GM21528 (cell line): ENCODE measurements around the gene KLHL2.

ENCODE experiments used
- ATAC-seq: cut with Tn5 transposase; IDR thresholded peaks from one replicate; pipeline ENCODE4 v1.9.1; 2021; ENCODE audit warnings: mild to moderate bottlenecking, moderate library complexity; ENCODE audit not compliant: unreplicated experiment, low FRiP score

KLHL2 gene

GRCh38 chr4:165355900-165356300, 148.5 kb downstream of the KLHL2 start:
- no peak for ATAC-seq

GRCh38 chr4:165359506-165359905, 152.1 kb downstream of the KLHL2 start:
- ATAC-seq: no peak

- ATAC-seq: no peak
Observed at GRCh38 chr4:165360041-165360695, 152.8 kb downstream of the KLHL2 start.

GRCh38 chr4:165360985-165361670, 153.8 kb downstream of the KLHL2 start:
- no peak for ATAC-seq

GRCh38 chr4:165361810-165362209, 154.4 kb downstream of the KLHL2 start:
- no peak for ATAC-seq

GRCh38 chr4:165364452-165365080, 157.2 kb downstream of the KLHL2 start:
- ATAC-seq: no peak

- ATAC-seq: no peak
Observed at GRCh38 chr4:165367040-165367439, 159.7 kb downstream of the KLHL2 start.

- no peak for ATAC-seq
Observed at GRCh38 chr4:165368114-165368513, 160.8 kb downstream of the KLHL2 start.

- no peak for ATAC-seq
Observed at GRCh38 chr4:165368567-165368966, 161.2 kb downstream of the KLHL2 start.

- no peak for ATAC-seq
Observed at GRCh38 chr4:165369522-165369921, 162.2 kb downstream of the KLHL2 start.

GRCh38 chr4:165370530-165370929, 163.2 kb downstream of the KLHL2 start:
- ATAC-seq: no peak
